Tibial artery (tissue), 4 donors: Measurements from ENCODE around the gene ADARB1.

ENCODE experiments used
- DNase-seq, 2 donors: peaks; one replicate each; pipeline ENCODE4 v3.0.0-alpha.2; 2019
- H3K27ac ChIP-seq, 2 donors: fragments of 200-600 bp; sonication (generic) in 1 of 2; 1 replicate in 1 of 2; 2 replicates in 1 of 2; pipeline ENCODE4 v1.5.1; 2018 to 2019; ENCODE audit warnings: mild to moderate bottlenecking in 1 of 2
- H3K27me3 ChIP-seq, 2 donors: fragments of 200-600 bp; sonication (generic) in 1 of 2; one replicate each; pipeline versions ENCODE4 v1.5.1 to v1.6.0; 2016 to 2019
- H3K36me3 ChIP-seq, 3 donors: fragments of 200-600 bp; sonication (generic) in 2 of 3; one replicate each; pipeline ENCODE4 v1.5.1; 2016 to 2019; ENCODE audit warnings: mild to moderate bottlenecking in 2 of 3
- H3K4me1 ChIP-seq, 4 donors: fragments of 200-600 bp; sonication (generic) in 2 of 4; 1 replicate in 3 of 4; 2 replicates in 1 of 4; pipeline ENCODE4 v1.5.1; 2016 to 2019
- H3K4me3 ChIP-seq, 2 donors: fragments of 200-600 bp; sonication (generic) in 1 of 2; 1 replicate in 1 of 2; 2 replicates in 1 of 2; pipeline ENCODE4 v1.5.1; 2018 to 2019; ENCODE audit warnings: mild to moderate bottlenecking in 2 of 2
- H3K9me3 ChIP-seq, 3 donors: fragments of 200-600 bp; sonication (generic) in 1 of 3; one replicate each; pipeline ENCODE4 v1.5.1; 2016 to 2019
- intact Hi-C: fragments of 100-400 bp; cut with DNase I; formaldehyde crosslinking; loops from one replicate; pipeline ENCODE4 v1.15.0; 2023; ENCODE audit warnings: low total_unique reads
- TF ChIP-seq, protein P1 (sequence below), 2 experiments: fragments of 200-600 bp in 1 of 2; fragments of 450-650 bp in 1 of 2; IDR thresholded peaks; one replicate each; pipeline ENCODE4 v1.5.1; 2017 to 2019; ENCODE audit warnings: antibody characterized with exemption in 2 of 2, mild to moderate bottlenecking in 1 of 2, moderate library complexity in 1 of 2

The ADARB1 gene

GRCh38 chr21:45258466-45258865, 184.1 kb downstream of the ADARB1 start:
- Histone ChIP-seq H3K27ac (no peak overlapping the region), H3K27me3 (peaks cover 0 to 47% of the 10 kb centered on the region in 2 donors), H3K4me1 (peaks cover 0 to 9% (median 6%) of the 10 kb centered on the region in 4 donors), H3K9me3 (no peaks in the 10 kb centered on the region), H3K4me3 (no peak overlapping the region), H3K36me3 (peaks cover 0 to 10% (median 6%) of the 10 kb centered on the region in 3 donors)
- intact Hi-C loops: no loop called here
- TF ChIP-seq, protein P1, sequence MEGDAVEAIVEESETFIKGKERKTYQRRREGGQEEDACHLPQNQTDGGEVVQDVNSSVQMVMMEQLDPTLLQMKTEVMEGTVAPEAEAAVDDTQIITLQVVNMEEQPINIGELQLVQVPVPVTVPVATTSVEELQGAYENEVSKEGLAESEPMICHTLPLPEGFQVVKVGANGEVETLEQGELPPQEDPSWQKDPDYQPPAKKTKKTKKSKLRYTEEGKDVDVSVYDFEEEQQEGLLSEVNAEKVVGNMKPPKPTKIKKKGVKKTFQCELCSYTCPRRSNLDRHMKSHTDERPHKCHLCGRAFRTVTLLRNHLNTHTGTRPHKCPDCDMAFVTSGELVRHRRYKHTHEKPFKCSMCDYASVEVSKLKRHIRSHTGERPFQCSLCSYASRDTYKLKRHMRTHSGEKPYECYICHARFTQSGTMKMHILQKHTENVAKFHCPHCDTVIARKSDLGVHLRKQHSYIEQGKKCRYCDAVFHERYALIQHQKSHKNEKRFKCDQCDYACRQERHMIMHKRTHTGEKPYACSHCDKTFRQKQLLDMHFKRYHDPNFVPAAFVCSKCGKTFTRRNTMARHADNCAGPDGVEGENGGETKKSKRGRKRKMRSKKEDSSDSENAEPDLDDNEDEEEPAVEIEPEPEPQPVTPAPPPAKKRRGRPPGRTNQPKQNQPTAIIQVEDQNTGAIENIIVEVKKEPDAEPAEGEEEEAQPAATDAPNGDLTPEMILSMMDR (IDR thresholded peaks at IDR 0.05): no peak
- peak; percentile 15 to 60 for DNase-seq

- H3K27ac ChIP-seq: no peak overlapping the region
- peaks cover 5 to 19% (median 15%) of the 10 kb centered on the region in 3 donors for H3K36me3 ChIP-seq
- no peak overlapping the region for H3K4me3 ChIP-seq
- intact Hi-C loops: no loop called here
- TF ChIP-seq, protein P1 (IDR thresholded peaks at IDR 0.05): no peak
- DNase-seq: peak; percentile 18 to 51
- no peaks in the 10 kb centered on the region for H3K9me3 ChIP-seq
- peaks cover 0 to 9% (median 6%) of the 10 kb centered on the region in 4 donors for H3K4me1 ChIP-seq
- H3K27me3 ChIP-seq: peaks cover 0 to 43% of the 10 kb centered on the region in 2 donors
Observed at GRCh38 chr21:45259206-45259840, 184.9 kb downstream of the ADARB1 start.

- Histone ChIP-seq H3K9me3 (no peaks in the 10 kb centered on the region), H3K27me3 (peaks cover 0 to 33% of the 10 kb centered on the region in 2 donors), H3K27ac (no peak overlapping the region), H3K4me3 (no peak overlapping the region), H3K36me3 (peaks cover 15 to 29% (median 24%) of the 10 kb centered on the region in 3 donors), H3K4me1 (peaks cover 0 to 9% (median 6%) of the 10 kb centered on the region in 4 donors)
- TF ChIP-seq, protein P1 (IDR thresholded peaks at IDR 0.05): no peak
- no peak for DNase-seq
- intact Hi-C loops: no loop called here
Observed at GRCh38 chr21:45260191-45260825, 185.9 kb downstream of the ADARB1 start.

DNA sequence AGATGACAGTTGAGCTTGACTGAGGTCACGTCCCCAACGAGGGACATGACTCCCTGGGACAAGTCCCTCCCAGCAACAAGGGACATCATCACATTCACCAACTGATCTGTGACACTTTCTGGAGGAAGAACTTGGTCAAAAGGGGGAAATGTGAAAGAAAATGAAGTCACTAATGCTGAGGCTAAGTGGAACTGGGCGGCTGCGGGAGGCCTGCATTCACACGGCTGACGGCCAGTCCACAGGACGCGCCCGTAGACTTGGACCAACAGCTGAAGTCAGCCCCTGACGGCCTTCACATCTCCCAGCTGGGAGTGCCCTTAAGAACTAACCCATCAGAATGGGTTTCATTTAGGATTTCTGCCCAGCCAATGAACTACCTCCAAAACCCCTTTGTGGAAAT, 186.7 kb downstream of the ADARB1 start:
- H3K4me3 ChIP-seq: no peak overlapping the region
- peaks cover 0 to 9% (median 6%) of the 10 kb centered on the region in 4 donors for H3K4me1 ChIP-seq
- H3K27ac ChIP-seq: no peak overlapping the region
- peaks cover 22 to 37% (median 32%) of the 10 kb centered on the region in 3 donors for H3K36me3 ChIP-seq
- H3K9me3 ChIP-seq: no peaks in the 10 kb centered on the region
- peak in 1 of 2 donors; percentile 4 for DNase-seq
- intact Hi-C loops: no loop called here
- peaks cover 0 to 27% of the 10 kb centered on the region in 2 donors for H3K27me3 ChIP-seq
- TF ChIP-seq, protein P1 (IDR thresholded peaks at IDR 0.05): no peak

DNA sequence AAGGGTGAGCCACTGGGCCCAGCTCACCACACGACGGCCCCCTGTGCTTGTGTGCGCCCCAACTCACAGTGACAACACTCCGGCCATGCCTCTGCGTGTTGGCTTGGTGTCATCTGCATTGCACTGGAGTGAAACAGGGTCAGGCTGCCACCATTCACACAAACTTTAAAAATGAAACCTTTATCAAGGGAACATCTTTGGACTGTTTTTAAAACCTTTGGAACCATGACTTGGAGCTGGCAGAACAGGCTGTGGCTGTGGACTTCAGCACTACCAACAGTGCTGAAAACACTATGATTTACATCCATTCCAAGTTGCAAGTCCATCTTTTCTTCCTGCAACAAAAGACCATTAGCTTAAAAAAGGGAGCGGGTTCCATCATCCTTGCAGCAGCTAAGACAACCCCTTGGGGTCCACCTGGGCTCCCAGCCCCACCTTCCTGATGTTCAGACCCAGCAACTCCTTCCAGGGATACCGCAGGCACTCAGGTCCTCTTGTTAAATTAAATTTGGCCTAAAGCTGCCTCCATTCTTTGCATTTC, 187.7 kb downstream of the ADARB1 start:
- no peak overlapping the region for H3K4me3 ChIP-seq
- H3K36me3 ChIP-seq: peaks cover 33 to 47% (median 42%) of the 10 kb centered on the region in 3 donors
- H3K4me1 ChIP-seq: peaks cover 0 to 9% (median 6%) of the 10 kb centered on the region in 4 donors
- DNase-seq: no peak
- peaks cover 0 to 16% of the 10 kb centered on the region in 2 donors for H3K27me3 ChIP-seq
- H3K27ac ChIP-seq: no peak overlapping the region
- no peaks in the 10 kb centered on the region for H3K9me3 ChIP-seq
- intact Hi-C loops: no loop called here
- TF ChIP-seq, protein P1 (IDR thresholded peaks at IDR 0.05): no peak
